GM12872 (cell line): Measurements from ENCODE around the gene RNF207.

ENCODE experiments used
- CTCF ChIP-seq: IDR thresholded peaks from 3 replicates; pipeline ENCODE4 v1.5.1; 2011; ENCODE audit warnings: low read depth, mild to moderate bottlenecking, low read length, moderate library complexity; ENCODE audit not compliant: insufficient read depth

RNF207 gene

DNA sequence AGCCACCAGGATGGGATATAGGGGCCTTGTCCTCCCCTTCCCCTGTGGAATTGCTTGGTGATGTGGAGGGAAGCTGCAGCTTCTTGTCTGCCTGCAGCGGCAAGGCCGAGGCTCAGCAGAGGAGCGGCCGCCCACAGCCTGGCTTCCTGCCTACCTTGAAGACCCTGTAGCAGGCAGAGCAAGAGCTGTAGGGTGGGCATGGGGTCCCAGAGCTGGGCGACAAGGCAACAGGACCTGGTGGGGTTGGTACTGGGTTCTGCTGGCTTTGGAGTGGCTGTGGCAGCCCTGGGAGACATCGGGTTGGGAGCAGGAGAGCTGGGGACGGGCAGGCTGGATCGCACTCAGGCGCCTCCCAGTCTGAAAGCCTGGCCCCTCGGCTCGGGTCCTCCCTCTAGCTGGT is 60.7 kb downstream of the RNF207 start:
- TF ChIP-seq CTCF: no peak

DNA sequence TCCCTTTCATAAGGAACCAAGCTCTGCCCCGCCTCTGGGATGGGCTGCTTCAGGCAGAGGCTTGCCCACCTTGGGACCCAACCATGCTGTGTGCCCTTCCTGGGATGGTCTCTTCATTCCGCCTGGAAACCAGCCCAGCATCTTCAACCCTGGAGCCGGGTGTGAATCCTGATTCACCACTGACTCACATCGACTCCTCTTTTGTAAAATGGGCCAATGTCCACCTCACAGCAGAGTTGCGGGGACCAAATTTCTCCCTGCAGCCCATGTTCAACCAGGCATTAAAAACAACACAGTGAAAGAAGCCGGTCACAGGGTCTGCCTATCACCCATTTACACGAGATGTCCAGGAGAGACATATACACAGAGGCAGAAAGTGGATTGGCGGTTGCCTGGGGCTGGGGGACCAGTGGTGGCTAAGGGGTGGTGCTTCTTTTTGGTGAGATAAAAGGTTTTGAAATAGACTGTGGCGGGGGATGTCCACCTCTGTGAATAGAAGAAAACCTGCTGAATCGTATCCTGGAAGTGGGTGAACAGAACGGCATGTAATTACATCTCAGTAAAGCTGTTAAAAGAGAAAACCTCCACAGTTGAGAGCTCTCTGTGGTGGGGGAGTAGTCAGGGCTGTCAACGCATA is 61.9 kb downstream of the RNF207 start:
- TF ChIP-seq CTCF: no peak

GRCh38 chr1:6268415-6268814 is 62.5 kb downstream of the RNF207 start:
- TF ChIP-seq CTCF: no peak

DNA sequence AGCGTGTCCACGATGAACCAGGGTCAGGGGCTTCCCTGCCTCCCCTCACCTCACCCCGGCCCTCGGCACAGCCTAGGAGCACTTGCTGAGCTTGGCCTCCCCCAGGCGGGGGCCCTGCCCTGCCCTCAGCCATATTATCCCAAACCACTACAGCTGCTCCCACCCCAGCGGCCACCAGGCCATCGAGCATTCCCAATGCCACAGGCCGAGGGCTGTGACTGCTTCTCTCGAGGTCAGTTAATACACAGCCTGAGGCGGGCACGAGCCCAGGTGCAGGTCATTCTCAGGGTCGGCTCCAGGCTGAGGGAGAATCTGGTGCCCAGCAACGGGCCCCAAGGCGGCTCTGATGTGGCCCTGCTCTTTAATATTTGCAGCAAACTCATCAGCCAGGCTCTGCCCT is 63.4 kb downstream of the RNF207 start:
- no peak for TF ChIP-seq CTCF

GRCh38 chr1:6269720-6270400 is 63.9 kb downstream of the RNF207 start:
- TF ChIP-seq CTCF: no peak

GRCh38 chr1:6270401-6270800 is 64.5 kb downstream of the RNF207 start:
- TF ChIP-seq CTCF: no peak
